ENCODE results near the gene CFLAR.

The CFLAR gene

GRCh38 chr2:201215963-201216362, 100.0 kb downstream of the CFLAR start:
- FAIRE-seq = no peak
- no peak for TF ChIP-seq CTCF (IDR thresholded peaks at IDR 0.05; ENCODE audit: insufficient read depth, missing control alignments)

GRCh38 chr2:201216918-201217317, 101.0 kb downstream of the CFLAR start:
- DNase-seq (ENCODE audit: insufficient read length, low spot score) (no peak), FAIRE-seq (no peak)
- TF ChIP-seq CTCF (IDR thresholded peaks at IDR 0.05; ENCODE audit: insufficient read depth, missing control alignments) = no peak

More at GRCh38 chr2:201215963-201216362, 100.0 kb downstream of the CFLAR start:
- no peak for DNase-seq (ENCODE audit: insufficient read length, low spot score)

- FAIRE-seq (no peak), DNase-seq (ENCODE audit: insufficient read length, low spot score) (no peak)
- no peak for TF ChIP-seq CTCF (IDR thresholded peaks at IDR 0.05; ENCODE audit: insufficient read depth, missing control alignments)
Observed at GRCh38 chr2:201218780-201219179, 102.8 kb downstream of the CFLAR start.

- no peak for TF ChIP-seq CTCF (IDR thresholded peaks at IDR 0.05; ENCODE audit: insufficient read depth, missing control alignments)
- FAIRE-seq (no peak), DNase-seq (ENCODE audit: insufficient read length, low spot score) (no peak)
Observed at GRCh38 chr2:201219328-201220096, 103.5 kb downstream of the CFLAR start.

GRCh38 chr2:201220102-201220570, 104.2 kb downstream of the CFLAR start:
- no peak for FAIRE-seq
- no peak for DNase-seq (ENCODE audit: insufficient read length, low spot score)
- TF ChIP-seq CTCF (IDR thresholded peaks at IDR 0.05; ENCODE audit: insufficient read depth, missing control alignments) = no peak

GRCh38 chr2:201223089-201224073, 107.4 kb downstream of the CFLAR start:
- no peak for TF ChIP-seq CTCF (IDR thresholded peaks at IDR 0.05; ENCODE audit: insufficient read depth, missing control alignments)
- no peak for FAIRE-seq
- DNase-seq (ENCODE audit: insufficient read length, low spot score) = no peak

Data from D721Med (cell line).